Smooth muscle cell (in vitro differentiated cells): ENCODE data around the gene ZFYVE28. TPM values are rescaled to one million over a fixed set of nuclear protein-coding genes. Genes with fewer than 3 reads are reported as not detected.

ENCODE experiments used
- DNase-seq: peaks from one replicate; lab custom pipeline; 2025; ENCODE audit not compliant: unreplicated experiment; lab: John Stamatoyannopoulos, UW
- H2AFZ ChIP-seq: fragments of 200-600 bp; sonication (generic); 2 replicates; pipeline ENCODE4 v1.6.0; 2016; ENCODE audit warnings: antibody characterized with exemption, low read depth, mild to moderate bottlenecking
- H3F3A ChIP-seq: fragments of 200-600 bp; sonication (generic); 2 replicates; pipeline ENCODE4 v1.6.0; 2017; ENCODE audit warnings: antibody characterized with exemption, low read depth
- H3K27ac ChIP-seq: fragments of 200-600 bp; sonication (generic); 2 replicates; pipeline ENCODE4 v1.5.1; 2016; ENCODE audit warnings: low read depth, mild to moderate bottlenecking
- H3K27me3 ChIP-seq: fragments of 200-600 bp; sonication (generic); 2 replicates; pipeline ENCODE4 v1.6.1; 2016; ENCODE audit warnings: low read depth, mild to moderate bottlenecking
- H3K36me3 ChIP-seq: fragments of 200-600 bp; sonication (generic); 2 replicates; pipeline ENCODE4 v1.5.1; 2016; ENCODE audit warnings: low read depth
- H3K4me1 ChIP-seq: fragments of 200-600 bp; sonication (generic); 2 replicates; pipeline ENCODE4 v1.5.1; 2016; ENCODE audit warnings: low read depth
- H3K4me2 ChIP-seq: fragments of 200-600 bp; sonication (generic); 2 replicates; pipeline ENCODE4 v1.6.0; 2016; ENCODE audit warnings: mild to moderate bottlenecking
- H3K4me3 ChIP-seq: fragments of 200-600 bp; sonication (generic); 2 replicates; pipeline ENCODE4 v1.5.1; 2016; ENCODE audit warnings: mild to moderate bottlenecking
- H3K79me2 ChIP-seq: fragments of 200-600 bp; sonication (generic); 2 replicates; pipeline ENCODE4 v1.6.0; 2016; ENCODE audit warnings: low read depth, mild to moderate bottlenecking
- H3K9ac ChIP-seq: fragments of 200-600 bp; sonication (generic); 2 replicates; pipeline ENCODE4 v1.6.0; 2016; ENCODE audit warnings: low read depth
- H3K9me3 ChIP-seq: fragments of 200-600 bp; sonication (generic); replicated peaks from 2 replicates; pipeline ENCODE4 v1.5.1; 2016; ENCODE audit warnings: low read depth
- H4K20me1 ChIP-seq: fragments of 200-600 bp; sonication (generic); 2 replicates; pipeline ENCODE4 v1.6.0; 2016; ENCODE audit warnings: low read depth
- CTCF ChIP-seq: fragments of 200-600 bp; sonication (generic); IDR thresholded peaks from 2 replicates; pipeline ENCODE4 v1.5.1; 2017; ENCODE audit warnings: borderline replicate concordance, mild to moderate bottlenecking, antibody characterized with exemption; ENCODE audit not compliant: insufficient read depth, poor library complexity, severe bottlenecking
- WGBS: methylation state at CpG from one replicate; pipeline ENCODE4 v1.1.7; 2016; ENCODE audit warnings: low lambda C conversion rate; 5-methylcytosine and 5-hydroxymethylcytosine counted together
- polyA plus RNA-seq: library from polyadenylated mRNA; unstranded; fragments of >200 nt; fragmentation: Nextera tagmentation; extraction: Ambion mirVana; gene quantifications from 2 replicates; pipeline ENCODE4 v1.2.1, GENCODE V29; 2016
- total RNA-seq: library from RNA; depleted of rRNA; stranded (reverse); fragments of >200 nt; gene quantifications from 2 replicates; pipeline ENCODE4 v1.2.3, GENCODE V29; 2014

Gene ZFYVE28
- total and polyA plus RNA-seq, 2 experiments from 2014 or later, result 0.22 TPM; not detected in 1

- Histone ChIP-seq H3K27ac (no peak overlapping the region), H3K79me2 (no peaks in the 10 kb centered on the region), H3K4me3 (no peak overlapping the region), H3K27me3 (no peaks in the 10 kb centered on the region), H3K9me3 (no peaks in the 10 kb centered on the region), H2AFZ (no peak overlapping the region), H3K9ac (no peak overlapping the region), H3F3A (no peaks in the 10 kb centered on the region), H4K20me1 (no peaks in the 10 kb centered on the region), H3K36me3 (no peaks in the 10 kb centered on the region), H3K4me1 (no peaks in the 10 kb centered on the region), H3K4me2 (no peak overlapping the region)
- no peak for DNase-seq
- no peak for TF ChIP-seq CTCF
- 92% methylated on average over 24 of the region's 24 CpGs for WGBS
Observed at GRCh38 chr4:2359591-2360395, 58.7 kb downstream of the ZFYVE28 start.

- no peak for TF ChIP-seq CTCF
- WGBS, result 95% methylated on average over 21 of the region's 21 CpGs
- no peak overlapping the region for H3K4me2 ChIP-seq
- H3K9ac ChIP-seq, result no peak overlapping the region
- H3K79me2 ChIP-seq, result no peaks in the 10 kb centered on the region
- no peaks in the 10 kb centered on the region for H3K27me3 ChIP-seq
- no peaks in the 10 kb centered on the region for H3K9me3 ChIP-seq
- DNase-seq, result no peak
- no peaks in the 10 kb centered on the region for H3K4me1 ChIP-seq
- H2AFZ ChIP-seq, result no peak overlapping the region
- H3F3A ChIP-seq, result no peaks in the 10 kb centered on the region
- no peaks in the 10 kb centered on the region for H4K20me1 ChIP-seq
- no peak overlapping the region for H3K27ac ChIP-seq
- H3K36me3 ChIP-seq, result no peaks in the 10 kb centered on the region
- H3K4me3 ChIP-seq, result no peak overlapping the region
Observed at GRCh38 chr4:2357821-2358745, 60.4 kb downstream of the ZFYVE28 start.

- DNase-seq, result no peak
- WGBS, result 92% methylated on average over 21 of the region's 25 CpGs
- no peaks in the 10 kb centered on the region for H3K9me3 ChIP-seq
Observed at GRCh38 chr4:2356123-2357069, 62.0 kb downstream of the ZFYVE28 start.

More at GRCh38 chr4:2356123-2357069, 62.0 kb downstream of the ZFYVE28 start:
- H3K79me2 ChIP-seq, result no peaks in the 10 kb centered on the region
- H3F3A ChIP-seq, result no peaks in the 10 kb centered on the region
- no peaks in the 10 kb centered on the region for H3K36me3 ChIP-seq
- TF ChIP-seq CTCF, result no peak
- H3K27ac ChIP-seq, result no peak overlapping the region
- H4K20me1 ChIP-seq, result no peaks in the 10 kb centered on the region
- H3K4me3 ChIP-seq, result no peak overlapping the region
- H2AFZ ChIP-seq, result no peak overlapping the region
- no peak overlapping the region for H3K4me2 ChIP-seq
- H3K9ac ChIP-seq, result no peak overlapping the region
- no peaks in the 10 kb centered on the region for H3K27me3 ChIP-seq
- H3K4me1 ChIP-seq, result no peaks in the 10 kb centered on the region
